ENCODE data around the gene CAPN10.

GRCh38 chr2:240579771-240580614 is 6.5 kb upstream of the CAPN10 start:
- TF ChIP-seq POLR2AphosphoS5 (IDR thresholded peaks at IDR 0.05; ENCODE audit: borderline replicate concordance, low read depth, low read length) = no peak
- TF ChIP-seq EZH2 (IDR thresholded peaks at IDR 0.05) = no peak
- no peak for TF ChIP-seq FOXP2 (optimal IDR thresholded peaks at IDR 0.05; ENCODE audit: control extremely low read depth, extremely low read length, insufficient read depth)
